ENCODE measurements around the gene EML2.
"Not testable (repeated sequence)": the region's sequence is repeated elsewhere in the genome, so short reads cannot be mapped to it uniquely, and the experiment has no call there.

EML2 gene

GRCh38 chr19:45615795-45616703 lies 23.1 kb downstream of the EML2 start:
- peak; percentile 84 for DNase-seq (ENCODE audit: low spot score)

- DNase-seq (ENCODE audit: low spot score) = not testable (repeated sequence)
Observed at GRCh38 chr19:45615056-45615455, 24.1 kb downstream of the EML2 start.

GRCh38 chr19:45613926-45614725 lies 25.1 kb downstream of the EML2 start:
- peak; percentile 93 for DNase-seq (ENCODE audit: low spot score)

GRCh38 chr19:45608948-45609347 lies 30.2 kb downstream of the EML2 start:
- DNase-seq (ENCODE audit: low spot score) = no peak

GRCh38 chr19:45607071-45608029 lies 31.8 kb downstream of the EML2 start:
- peak; percentile 86 for DNase-seq (ENCODE audit: low spot score)

- peak; percentile 72 for DNase-seq (ENCODE audit: low spot score)
Observed at GRCh38 chr19:45601524-45602374, 37.4 kb downstream of the EML2 start, which contains the start of gene GPR4. GPR4 (minus strand) TSS chr19:45602212; CDS start chr19:45591866, 10,346 bp downstream.

GRCh38 chr19:45601115-45601514 lies 38.1 kb downstream of the EML2 start:
- no peak for DNase-seq (ENCODE audit: low spot score)

GRCh38 chr19:45600340-45600885 lies 38.8 kb downstream of the EML2 start:
- DNase-seq (ENCODE audit: low spot score) = no peak

GRCh38 chr19:45599286-45599685 lies 39.9 kb downstream of the EML2 start:
- DNase-seq (ENCODE audit: low spot score) = no peak

- peak; percentile 27 for DNase-seq (ENCODE audit: low spot score)
Observed at GRCh38 chr19:45598267-45599001, 40.8 kb downstream of the EML2 start.

- no peak for DNase-seq (ENCODE audit: low spot score)
Observed at GRCh38 chr19:45597425-45598111, 41.6 kb downstream of the EML2 start.

- no peak for DNase-seq (ENCODE audit: low spot score)
Observed at GRCh38 chr19:45595814-45596213, 43.4 kb downstream of the EML2 start.

GRCh38 chr19:45593520-45593919 lies 45.7 kb downstream of the EML2 start:
- no peak for DNase-seq (ENCODE audit: low spot score)

GRCh38 chr19:45592366-45592765 lies 46.8 kb downstream of the EML2 start:
- DNase-seq (ENCODE audit: low spot score) = no peak

- no peak for DNase-seq (ENCODE audit: low spot score)
Observed at GRCh38 chr19:45591638-45592005, 47.6 kb downstream of the EML2 start.

GRCh38 chr19:45591004-45591637 lies 48.1 kb downstream of the EML2 start:
- DNase-seq (ENCODE audit: low spot score) = peak; percentile 52

- no peak for DNase-seq (ENCODE audit: low spot score)
Observed at GRCh38 chr19:45590300-45591003, 48.7 kb downstream of the EML2 start.

GRCh38 chr19:45589768-45590167 lies 49.4 kb downstream of the EML2 start:
- DNase-seq (ENCODE audit: low spot score) = no peak
